Measurements from ENCODE around the gene EFNA5.

The EFNA5 gene

DNA sequence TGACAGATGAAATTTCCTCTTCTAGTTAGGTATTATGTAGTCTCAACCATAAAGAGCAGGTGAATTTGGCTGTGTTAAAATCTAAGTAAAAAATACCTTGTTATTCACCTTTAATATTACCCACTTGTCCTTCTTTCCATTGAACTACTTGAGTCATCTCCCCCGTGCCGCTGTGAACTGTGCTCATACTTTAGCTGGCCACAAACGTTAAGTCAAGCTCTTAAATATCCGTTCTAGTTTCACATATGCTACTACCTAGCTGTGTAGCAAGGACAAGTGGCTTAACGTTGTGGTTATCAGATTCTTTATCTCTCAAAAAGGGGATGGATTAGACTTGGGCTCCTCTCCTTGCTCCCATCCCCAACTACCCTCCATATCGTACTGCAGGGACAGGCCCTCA is 110.4 kb downstream of the EFNA5 start:
- H3K9me3 ChIP-seq (ENCODE audit: low read length) = no peaks in the 10 kb centered on the region
- no peak overlapping the region for H3K27ac ChIP-seq (ENCODE audit: low read depth, low read length, poor library complexity, severe bottlenecking)

GRCh38 chr5:107558823-107559375 is 111.8 kb downstream of the EFNA5 start:
- no peak overlapping the region for H3K4me2 ChIP-seq (ENCODE audit: low read length)
- peaks cover 36% of the 10 kb centered on the region for H3K4me1 ChIP-seq (ENCODE audit: insufficient read depth, low read length, severe bottlenecking)
- H4K20me1 ChIP-seq (ENCODE audit: insufficient read depth, low read length) = no peaks in the 10 kb centered on the region
- no peak overlapping the region for H2AFZ ChIP-seq (ENCODE audit: low read length)
- no peaks in the 10 kb centered on the region for H3K27me3 ChIP-seq (ENCODE audit: insufficient read depth, low read length)
- H3K27ac ChIP-seq (ENCODE audit: low read depth, low read length, poor library complexity, severe bottlenecking) = no peak overlapping the region
- H3F3A ChIP-seq (ENCODE audit: insufficient read depth, low read length) = no peaks in the 10 kb centered on the region
- H3K79me2 ChIP-seq (ENCODE audit: insufficient read depth, low read length) = no peaks in the 10 kb centered on the region
- TF ChIP-seq CTCF (IDR thresholded peaks at IDR 0.05; ENCODE audit: low read length) = no peak
- TF ChIP-seq EZH2 (IDR thresholded peaks at IDR 0.05; ENCODE audit: borderline replicate concordance, low read length) = no peak
- no peak overlapping the region for H3K4me3 ChIP-seq (ENCODE audit: low read depth, low read length, poor library complexity, severe bottlenecking)
- no peak overlapping the region for H3K9ac ChIP-seq (ENCODE audit: low read length)
- H3K36me3 ChIP-seq (ENCODE audit: insufficient read depth, low read length) = no peaks in the 10 kb centered on the region
- no peaks in the 10 kb centered on the region for H3K9me2 ChIP-seq (ENCODE audit: low read depth, low read length)
- H3K9me3 ChIP-seq (ENCODE audit: low read length) = no peaks in the 10 kb centered on the region

More for the DNA sequence above, 110.4 kb downstream of the EFNA5 start:
- no peaks in the 10 kb centered on the region for H3K79me2 ChIP-seq (ENCODE audit: insufficient read depth, low read length)
- no peak overlapping the region for H3K4me3 ChIP-seq (ENCODE audit: low read depth, low read length, poor library complexity, severe bottlenecking)
- no peaks in the 10 kb centered on the region for H3F3A ChIP-seq (ENCODE audit: insufficient read depth, low read length)
- H2AFZ ChIP-seq (ENCODE audit: low read length) = no peak overlapping the region
- no peak overlapping the region for H3K4me2 ChIP-seq (ENCODE audit: low read length)
- no peaks in the 10 kb centered on the region for H4K20me1 ChIP-seq (ENCODE audit: insufficient read depth, low read length)
- H3K27me3 ChIP-seq (ENCODE audit: insufficient read depth, low read length) = no peaks in the 10 kb centered on the region
- no peak overlapping the region for H3K9ac ChIP-seq (ENCODE audit: low read length)
- H3K9me2 ChIP-seq (ENCODE audit: low read depth, low read length) = no peaks in the 10 kb centered on the region
- peaks cover 30% of the 10 kb centered on the region for H3K4me1 ChIP-seq (ENCODE audit: insufficient read depth, low read length, severe bottlenecking)
- TF ChIP-seq CTCF (IDR thresholded peaks at IDR 0.05; ENCODE audit: low read length) (no peak), EZH2 (IDR thresholded peaks at IDR 0.05; ENCODE audit: borderline replicate concordance, low read length) (no peak)
- no peaks in the 10 kb centered on the region for H3K36me3 ChIP-seq (ENCODE audit: insufficient read depth, low read length)

GRCh38 chr5:107557051-107557658 is 113.6 kb downstream of the EFNA5 start:
- Histone ChIP-seq H3K9me2 (ENCODE audit: low read depth, low read length) (no peaks in the 10 kb centered on the region), H3K79me2 (ENCODE audit: insufficient read depth, low read length) (no peaks in the 10 kb centered on the region), H4K20me1 (ENCODE audit: insufficient read depth, low read length) (no peaks in the 10 kb centered on the region), H3F3A (ENCODE audit: insufficient read depth, low read length) (no peaks in the 10 kb centered on the region), H3K36me3 (ENCODE audit: insufficient read depth, low read length) (no peaks in the 10 kb centered on the region), H2AFZ (ENCODE audit: low read length) (no peak overlapping the region), H3K4me1 (ENCODE audit: insufficient read depth, low read length, severe bottlenecking) (peaks cover 54% of the 10 kb centered on the region), H3K9ac (ENCODE audit: low read length) (no peak overlapping the region), H3K9me3 (ENCODE audit: low read length) (no peaks in the 10 kb centered on the region), H3K4me3 (ENCODE audit: low read depth, low read length, poor library complexity, severe bottlenecking) (no peak overlapping the region), H3K27ac (ENCODE audit: low read depth, low read length, poor library complexity, severe bottlenecking) (no peak overlapping the region), H3K4me2 (ENCODE audit: low read length) (no peak overlapping the region), H3K27me3 (ENCODE audit: insufficient read depth, low read length) (no peaks in the 10 kb centered on the region)
- TF ChIP-seq CTCF (IDR thresholded peaks at IDR 0.05; ENCODE audit: low read length) (no peak), EZH2 (IDR thresholded peaks at IDR 0.05; ENCODE audit: borderline replicate concordance, low read length) (no peak)

Data from OCI-LY1 (cell line).